Peyer's patch (tissue), 4 donors: ENCODE data around the gene ITGB5. TPM values are rescaled to one million over a fixed set of nuclear protein-coding genes. Genes with fewer than 3 reads are reported as not detected.

ENCODE experiments used
- DNase-seq, 3 donors: peaks; one replicate each; pipeline ENCODE4 v3.0.0-alpha.2; 2017 to 2019
- H3K27ac ChIP-seq, 4 donors: fragments of 200-600 bp; sonication (generic); one replicate each; pipeline ENCODE4 v1.5.1; 2016 to 2019
- H3K27me3 ChIP-seq, 2 donors: fragments of 200-600 bp; sonication (generic); one replicate each; pipeline ENCODE4 v1.5.1; 2019
- H3K36me3 ChIP-seq, 3 donors: fragments of 200-600 bp; sonication (generic); one replicate each; pipeline ENCODE4 v1.5.1; 2016 to 2019
- H3K4me1 ChIP-seq, 4 donors: fragments of 200-600 bp; sonication (generic); one replicate each; pipeline ENCODE4 v1.5.1; 2016 to 2019
- H3K4me3 ChIP-seq, 4 donors: fragments of 200-600 bp; sonication (generic); 1 replicate in 3 of 4; 2 replicates in 1 of 4; pipeline ENCODE4 v1.5.1; 2016 to 2019; ENCODE audit warnings: mild to moderate bottlenecking in 1 of 4
- H3K9me3 ChIP-seq, 4 donors: fragments of 200-600 bp; sonication (generic); one replicate each; pipeline ENCODE4 v1.5.1; 2016 to 2019; ENCODE audit warnings: mild to moderate bottlenecking in 1 of 4
- POLR2A ChIP-seq, 2 donors: fragments of 450-650 bp; IDR thresholded peaks; one replicate each; pipeline ENCODE4 v1.5.1; 2017; ENCODE audit warnings: antibody characterized with exemption in 2 of 2, mild to moderate bottlenecking in 2 of 2, moderate library complexity in 2 of 2
- total RNA-seq, 4 donors: library from RNA; depleted of rRNA; stranded (reverse); fragments of >200 nt; gene quantifications; one replicate each; pipeline ENCODE4 v1.1.0, GENCODE V29; 2016
- TF ChIP-seq, protein P1 (sequence below), 6 experiments: fragments of 450-650 bp in 4 of 6; fragments of 200-600 bp in 2 of 6; sonication (generic) in 1 of 6; IDR thresholded peaks; one replicate each; pipeline ENCODE4 v1.5.1; 2017 to 2019; ENCODE audit warnings: antibody characterized with exemption in 6 of 6, mild to moderate bottlenecking in 3 of 6, moderate library complexity in 1 of 6

The ITGB5 gene
- total RNA-seq, 4 donors from 2014 or later = 79.5 to 143 (median 132) TPM

DNA sequence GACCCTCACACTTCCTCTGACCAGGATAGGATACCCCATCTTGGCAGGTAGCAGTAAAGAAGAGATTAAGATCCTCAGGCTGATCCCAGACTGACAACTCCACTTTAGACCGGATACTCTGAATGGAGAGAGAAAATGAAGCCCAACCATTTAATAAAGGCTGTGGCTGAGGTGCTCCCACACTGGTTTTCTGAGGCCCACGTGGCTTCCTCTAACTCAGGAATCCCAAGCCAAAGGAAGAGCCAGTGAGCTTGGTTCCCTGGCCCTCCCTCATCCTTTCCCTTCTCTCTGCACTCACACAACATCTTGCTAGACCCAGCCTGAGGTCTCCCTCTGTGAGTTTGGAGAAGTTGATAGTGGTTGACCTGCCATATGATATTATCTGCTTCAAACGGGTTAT, 78.1 kb downstream of the ITGB5 start:
- H3K27ac ChIP-seq = no peak overlapping the region
- TF ChIP-seq POLR2A (IDR thresholded peaks at IDR 0.05) = no peak
- TF ChIP-seq, protein P1, sequence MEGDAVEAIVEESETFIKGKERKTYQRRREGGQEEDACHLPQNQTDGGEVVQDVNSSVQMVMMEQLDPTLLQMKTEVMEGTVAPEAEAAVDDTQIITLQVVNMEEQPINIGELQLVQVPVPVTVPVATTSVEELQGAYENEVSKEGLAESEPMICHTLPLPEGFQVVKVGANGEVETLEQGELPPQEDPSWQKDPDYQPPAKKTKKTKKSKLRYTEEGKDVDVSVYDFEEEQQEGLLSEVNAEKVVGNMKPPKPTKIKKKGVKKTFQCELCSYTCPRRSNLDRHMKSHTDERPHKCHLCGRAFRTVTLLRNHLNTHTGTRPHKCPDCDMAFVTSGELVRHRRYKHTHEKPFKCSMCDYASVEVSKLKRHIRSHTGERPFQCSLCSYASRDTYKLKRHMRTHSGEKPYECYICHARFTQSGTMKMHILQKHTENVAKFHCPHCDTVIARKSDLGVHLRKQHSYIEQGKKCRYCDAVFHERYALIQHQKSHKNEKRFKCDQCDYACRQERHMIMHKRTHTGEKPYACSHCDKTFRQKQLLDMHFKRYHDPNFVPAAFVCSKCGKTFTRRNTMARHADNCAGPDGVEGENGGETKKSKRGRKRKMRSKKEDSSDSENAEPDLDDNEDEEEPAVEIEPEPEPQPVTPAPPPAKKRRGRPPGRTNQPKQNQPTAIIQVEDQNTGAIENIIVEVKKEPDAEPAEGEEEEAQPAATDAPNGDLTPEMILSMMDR (IDR thresholded peaks at IDR 0.05) = no peak
- no peak overlapping the region for H3K4me3 ChIP-seq
- DNase-seq = no peak
- H3K4me1 ChIP-seq = peaks cover 0 to 31% (median 3%) of the 10 kb centered on the region in 4 donors
- no peaks in the 10 kb centered on the region for H3K36me3 ChIP-seq
- H3K27me3 ChIP-seq = no peaks in the 10 kb centered on the region
- no peaks in the 10 kb centered on the region for H3K9me3 ChIP-seq

DNA sequence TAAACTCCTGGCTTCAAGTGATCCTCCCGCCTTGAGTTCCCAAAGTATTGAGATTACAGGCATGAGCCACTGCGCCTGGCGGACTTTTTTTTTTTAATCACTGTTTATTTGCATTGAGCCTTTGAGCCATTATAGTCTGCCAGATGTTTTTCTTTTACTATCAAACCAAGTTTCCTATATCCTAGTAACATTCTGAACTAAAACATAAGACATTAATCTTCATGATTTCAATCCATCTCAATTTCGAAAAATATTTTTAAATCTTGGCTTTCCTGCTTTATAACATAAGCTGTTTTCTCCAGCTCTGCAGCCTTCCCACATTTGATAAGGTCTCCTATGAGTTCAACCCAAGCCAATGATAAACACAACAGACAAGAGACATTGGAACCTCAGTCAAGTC, 81.5 kb downstream of the ITGB5 start:
- Histone ChIP-seq H3K9me3 (no peaks in the 10 kb centered on the region), H3K4me3 (no peak overlapping the region), H3K27me3 (no peaks in the 10 kb centered on the region), H3K27ac (no peak overlapping the region), H3K4me1 (peaks cover 0 to 9% (median 0%) of the 10 kb centered on the region in 4 donors), H3K36me3 (no peaks in the 10 kb centered on the region)
- TF ChIP-seq POLR2A (IDR thresholded peaks at IDR 0.05) = no peak
- TF ChIP-seq, protein P1 (IDR thresholded peaks at IDR 0.05) = no peak
- no peak for DNase-seq

DNA sequence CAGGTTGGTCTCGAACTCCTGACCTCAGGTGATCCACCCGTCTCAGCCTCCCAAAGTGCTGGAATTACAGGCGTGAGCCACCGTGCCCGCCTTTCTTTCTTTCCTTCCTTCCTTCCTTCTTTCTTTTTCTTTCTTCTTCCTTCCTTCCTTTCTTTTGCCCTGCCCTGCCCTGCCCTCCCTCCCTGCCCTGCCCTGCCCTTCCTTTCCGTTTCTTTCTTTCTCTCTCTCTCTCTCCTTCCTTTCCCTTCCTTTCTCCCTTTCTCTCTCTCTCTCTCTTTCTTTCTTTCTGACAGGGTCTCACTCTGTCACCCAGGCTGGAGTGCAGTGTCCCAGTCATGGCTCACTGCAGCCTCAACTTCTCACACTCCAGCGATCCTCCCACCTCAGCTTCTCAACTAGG, 82.3 kb downstream of the ITGB5 start:
- Histone ChIP-seq H3K27ac (no peak overlapping the region), H3K9me3 (no peaks in the 10 kb centered on the region), H3K27me3 (no peaks in the 10 kb centered on the region), H3K4me3 (no peak overlapping the region), H3K4me1 (peaks cover 0 to 12% (median 0%) of the 10 kb centered on the region in 4 donors), H3K36me3 (no peaks in the 10 kb centered on the region)
- TF ChIP-seq POLR2A (IDR thresholded peaks at IDR 0.05) = no peak
- no peak for DNase-seq

DNA sequence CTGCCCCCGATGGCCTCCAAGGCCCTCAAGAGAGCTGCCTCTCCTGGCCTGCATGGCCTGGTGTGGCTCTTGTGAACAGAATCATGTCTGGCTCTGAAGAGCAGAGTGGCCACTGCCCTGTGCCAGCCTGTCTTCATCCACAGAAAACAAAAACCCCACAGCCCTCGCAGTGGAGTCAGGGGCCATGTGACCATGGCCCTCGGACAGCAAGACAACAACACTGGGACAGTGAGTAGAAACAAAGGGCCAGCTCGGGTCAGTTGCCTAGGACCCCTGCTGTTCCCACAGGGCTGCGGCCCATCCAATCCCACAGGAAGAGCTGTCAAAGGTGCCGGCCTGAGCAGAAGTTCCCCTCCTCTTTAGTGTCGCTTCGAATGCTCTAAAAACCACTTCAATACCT, 84.5 kb downstream of the ITGB5 start:
- Histone ChIP-seq H3K27ac (no peak overlapping the region), H3K4me1 (peaks cover 0 to 12% (median 0%) of the 10 kb centered on the region in 4 donors), H3K4me3 (no peak overlapping the region), H3K9me3 (no peaks in the 10 kb centered on the region), H3K36me3 (no peaks in the 10 kb centered on the region), H3K27me3 (no peaks in the 10 kb centered on the region)
- TF ChIP-seq, protein P1 (IDR thresholded peaks at IDR 0.05) = no peak
- no peak for TF ChIP-seq POLR2A (IDR thresholded peaks at IDR 0.05)
- DNase-seq = peak in 1 of 3 donors; percentile 14

DNA sequence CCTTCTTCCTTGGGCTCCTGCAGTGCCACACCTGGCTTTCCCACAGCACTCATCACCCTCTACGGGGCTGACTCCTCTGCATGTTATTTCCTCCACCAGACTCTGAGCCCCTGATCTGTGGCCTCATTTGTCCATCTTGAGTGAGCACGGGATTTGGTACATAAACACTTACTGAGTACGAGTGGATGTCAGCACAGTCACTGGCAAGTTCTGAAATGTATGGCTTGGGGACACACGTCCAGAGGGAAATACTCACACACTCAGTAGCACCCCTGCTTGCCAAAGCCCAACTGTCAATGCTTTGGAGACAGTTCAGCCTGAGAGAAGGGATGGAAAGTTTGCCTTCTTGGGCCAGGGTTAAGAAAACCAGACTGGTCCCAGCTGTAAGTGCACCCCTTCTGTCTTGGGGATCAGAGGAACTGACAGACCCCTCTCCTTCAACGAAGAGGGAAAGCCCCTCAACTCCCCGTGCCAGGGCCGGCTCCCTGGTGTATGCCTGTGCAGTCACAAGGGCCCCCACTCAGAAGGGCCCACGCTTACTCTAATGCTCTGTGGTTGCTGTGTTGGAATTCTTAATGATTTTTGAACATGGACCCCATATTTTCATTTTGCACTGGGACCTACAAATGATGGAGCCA, 85.0 kb downstream of the ITGB5 start:
- Histone ChIP-seq H3K4me1 (peaks cover 0 to 12% (median 0%) of the 10 kb centered on the region in 4 donors), H3K27me3 (no peaks in the 10 kb centered on the region), H3K27ac (no peak overlapping the region), H3K36me3 (no peaks in the 10 kb centered on the region), H3K4me3 (no peak overlapping the region), H3K9me3 (no peaks in the 10 kb centered on the region)
- TF ChIP-seq POLR2A (IDR thresholded peaks at IDR 0.05) = no peak
- TF ChIP-seq, protein P1 (IDR thresholded peaks at IDR 0.05) = no peak
- DNase-seq = peak in 2 of 3 donors; percentile 14 to 20

DNA sequence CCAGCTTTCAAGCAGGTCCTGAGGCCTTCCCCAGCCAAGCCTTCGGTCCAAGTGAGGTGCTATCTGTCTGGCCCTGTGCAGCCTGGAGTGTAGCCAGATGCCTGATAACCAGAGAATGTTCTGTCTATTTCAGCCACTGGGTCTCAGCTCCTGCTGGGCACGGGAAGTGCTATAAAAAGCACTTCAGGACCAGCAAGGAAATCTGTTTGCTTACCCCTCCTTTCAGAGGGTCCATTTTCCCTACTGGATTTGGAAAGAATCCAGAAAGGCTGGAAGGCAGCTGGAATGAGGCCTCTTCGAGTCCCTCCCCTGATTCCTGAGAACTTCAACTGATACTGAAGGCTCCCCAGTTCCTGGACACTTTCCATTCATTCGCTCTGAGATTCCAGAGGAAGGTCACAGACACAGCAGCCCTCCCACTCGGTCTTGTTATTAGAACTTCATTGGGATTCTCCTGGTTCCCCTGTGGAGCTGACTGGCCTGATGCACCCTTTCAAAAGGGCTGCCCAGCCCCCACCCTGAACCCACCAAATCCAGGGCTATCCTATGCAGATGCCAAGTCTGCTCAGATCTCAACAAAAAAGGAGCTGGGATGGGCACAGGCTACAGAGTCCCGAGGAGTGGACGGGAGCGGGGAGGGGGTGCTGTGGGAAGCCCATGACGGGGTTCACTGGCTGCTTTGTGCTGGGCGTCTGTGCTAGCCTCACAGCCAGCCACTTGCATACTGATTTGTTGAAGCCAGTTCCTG, 86.5 kb downstream of the ITGB5 start:
- Histone ChIP-seq H3K36me3 (peaks cover 0 to 9% (median 0%) of the 10 kb centered on the region in 3 donors), H3K27ac (peak overlapping the region in 1 of 4 donors; percentile 25), H3K4me3 (no peak overlapping the region), H3K4me1 (peaks cover 0 to 12% (median 0%) of the 10 kb centered on the region in 4 donors), H3K9me3 (no peaks in the 10 kb centered on the region), H3K27me3 (no peaks in the 10 kb centered on the region)
- DNase-seq = peak in 1 of 3 donors; percentile 35
- TF ChIP-seq POLR2A (IDR thresholded peaks at IDR 0.05) = no peak
- TF ChIP-seq, protein P1 (IDR thresholded peaks at IDR 0.05) = no peak
